Limb (tissue), 2 donors: ENCODE measurements around the gene CYP46A1.

Source experiments
- DNase-seq, 2 donors: peaks; one replicate each; pipeline ENCODE4 v3.0.0-alpha.2; 2016; ENCODE audit errors: extremely low spot score in 2 of 2

The CYP46A1 gene

DNA sequence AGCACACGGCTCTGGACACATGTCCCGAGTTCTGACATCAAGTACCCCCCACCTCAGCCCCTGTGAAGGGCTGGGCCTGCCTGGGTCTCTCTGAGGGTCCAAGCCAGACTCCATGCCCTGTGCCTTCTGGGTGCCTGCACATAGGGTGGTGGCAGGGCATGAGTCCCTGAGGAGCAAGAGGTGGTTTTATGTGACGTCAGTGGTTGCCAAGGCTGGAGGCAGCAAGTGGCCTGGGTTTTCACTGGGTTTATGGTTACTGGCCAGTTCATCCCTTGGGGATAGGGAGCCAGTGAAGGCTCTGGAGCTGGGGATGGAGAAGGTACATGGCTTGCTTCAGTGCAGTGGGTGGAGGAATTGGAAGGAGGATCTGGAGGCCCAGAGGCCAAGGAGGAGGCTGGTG is 58.0 kb downstream of the CYP46A1 start:
- DNase-seq, result no peak

DNA sequence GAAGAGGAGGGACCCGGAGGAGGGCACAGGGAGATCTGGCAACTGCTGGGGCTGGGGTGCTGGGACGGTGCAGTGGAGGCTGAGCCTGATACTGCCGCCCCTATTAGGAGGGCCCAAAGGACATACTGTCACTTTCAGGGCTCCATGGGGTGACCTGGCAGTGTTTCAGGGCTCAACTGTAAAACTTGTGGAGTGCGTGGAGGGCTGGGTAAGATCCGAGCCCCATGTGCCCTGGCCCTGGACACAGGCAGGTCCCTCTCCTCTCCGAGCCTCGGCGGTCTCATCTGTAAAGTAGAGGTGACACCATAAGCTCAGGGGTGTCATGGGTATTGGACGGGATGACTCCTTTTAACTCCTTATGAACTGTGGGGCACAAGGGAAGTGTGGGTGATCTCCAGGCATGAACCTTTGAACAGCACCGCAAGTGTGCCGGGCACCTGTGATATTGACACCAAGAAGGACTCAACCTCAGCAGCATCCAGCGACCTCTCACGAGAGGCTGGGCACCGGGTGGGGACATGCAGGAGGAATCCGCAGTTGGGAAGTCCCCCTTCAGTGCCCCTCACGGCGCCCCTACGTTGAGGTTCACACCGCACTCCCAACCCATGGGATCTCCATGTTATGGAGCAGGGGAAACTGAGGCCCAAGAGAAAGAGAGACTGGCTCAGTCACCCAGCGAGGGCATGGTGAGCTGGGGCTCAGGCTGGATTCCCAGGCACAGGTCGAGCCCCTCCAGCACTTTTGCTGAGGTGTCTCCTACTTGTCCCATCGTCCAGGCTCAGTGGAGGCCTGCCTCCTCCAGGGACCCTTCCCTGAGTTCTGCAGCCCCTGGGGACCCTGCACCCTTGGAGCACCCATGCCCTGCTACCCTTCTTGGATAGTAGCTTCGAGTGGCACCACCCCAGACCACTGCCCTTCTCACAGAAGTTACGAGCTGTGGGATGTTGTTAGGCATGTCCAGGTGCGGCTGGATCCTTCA is 58.7 kb downstream of the CYP46A1 start:
- DNase-seq, result no peak

DNA sequence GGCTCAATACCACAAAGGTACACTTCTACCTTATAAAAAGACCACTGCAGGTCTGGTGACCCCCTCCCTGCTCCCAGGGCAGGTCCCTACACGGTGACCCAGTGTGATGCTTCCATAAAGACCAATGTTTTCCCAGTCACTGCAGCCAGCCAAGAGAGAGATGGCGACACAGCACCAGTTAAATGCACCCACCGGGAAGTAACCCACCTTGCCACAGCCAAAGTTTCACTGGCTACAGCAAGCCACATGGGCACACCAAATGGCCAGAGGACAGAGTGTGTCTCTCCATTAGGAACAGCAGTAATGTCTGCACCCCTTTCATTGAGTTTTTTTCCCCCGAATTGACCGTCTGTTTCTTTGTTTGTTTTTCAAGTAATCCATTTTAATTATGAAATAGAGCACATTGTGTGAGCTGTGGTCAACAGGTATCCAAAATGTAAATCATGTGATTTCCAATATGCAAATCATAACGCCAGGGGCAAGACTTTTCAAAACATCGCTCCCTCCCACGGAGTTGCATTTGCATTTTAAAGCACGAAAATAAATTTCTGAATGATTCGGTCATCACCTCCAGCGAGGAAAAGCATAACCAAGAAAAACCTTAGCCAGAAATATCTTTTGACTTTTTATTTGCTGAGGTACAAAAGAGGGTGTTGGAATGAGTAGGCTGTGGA is 60.2 kb downstream of the CYP46A1 start:
- no peak for DNase-seq

- no peak for DNase-seq
Observed at GRCh38 chr14:99744873-99745224, 60.8 kb downstream of the CYP46A1 start.

DNA sequence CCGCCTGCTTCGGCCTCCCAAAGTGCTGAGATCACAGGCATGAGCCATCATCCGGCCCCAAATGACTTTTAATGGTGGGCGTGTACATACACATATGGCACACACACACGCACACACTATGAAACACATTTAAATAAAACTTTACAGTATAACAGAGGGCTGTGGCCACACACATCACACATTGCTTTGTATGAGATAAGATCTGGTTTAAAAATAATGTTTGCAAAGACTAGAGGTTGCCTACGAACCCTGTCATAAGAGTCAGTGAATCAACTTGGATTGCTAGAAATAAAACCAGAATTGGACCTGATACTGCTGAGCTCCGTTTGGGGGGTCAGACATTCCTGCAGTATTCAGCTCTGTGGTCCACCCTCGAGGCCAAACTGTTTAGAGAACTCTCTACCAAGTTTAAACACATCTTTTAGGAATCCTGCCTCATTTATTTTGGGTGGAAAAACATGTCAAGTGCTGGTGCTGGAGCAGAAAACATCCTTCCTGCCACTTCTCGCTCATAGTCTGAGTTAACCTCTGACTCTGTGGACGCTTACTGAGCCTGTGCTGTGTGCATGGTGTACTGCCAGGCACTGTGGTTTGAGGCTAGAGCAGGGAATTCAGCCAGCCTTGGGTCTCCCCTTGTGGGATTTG is 61.3 kb downstream of the CYP46A1 start:
- DNase-seq, result no peak

- DNase-seq, result no peak
Observed at GRCh38 chr14:99747167-99747566, 63.1 kb downstream of the CYP46A1 start.

- no peak for DNase-seq
Observed at GRCh38 chr14:99747582-99748330, 63.7 kb downstream of the CYP46A1 start.

DNA sequence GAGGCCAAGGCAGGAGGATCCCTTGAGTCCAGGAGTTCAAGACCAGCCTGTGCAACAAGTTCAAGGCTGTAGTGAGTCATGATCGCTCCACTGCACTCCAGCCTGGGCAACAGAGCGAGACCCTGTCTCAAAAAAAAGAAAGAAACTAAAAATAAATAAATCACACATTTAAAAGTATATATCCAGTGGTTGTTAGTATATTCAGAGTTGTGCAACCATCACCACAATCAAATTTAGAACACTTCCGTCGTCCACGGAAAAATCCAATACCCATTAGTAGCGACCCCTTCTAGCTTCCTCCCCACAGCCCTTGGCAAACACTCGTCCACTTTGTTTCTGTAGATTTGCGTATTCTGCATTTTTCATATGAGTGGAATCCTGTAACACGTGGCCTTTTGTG is 64.4 kb downstream of the CYP46A1 start:
- DNase-seq, result no peak

DNA sequence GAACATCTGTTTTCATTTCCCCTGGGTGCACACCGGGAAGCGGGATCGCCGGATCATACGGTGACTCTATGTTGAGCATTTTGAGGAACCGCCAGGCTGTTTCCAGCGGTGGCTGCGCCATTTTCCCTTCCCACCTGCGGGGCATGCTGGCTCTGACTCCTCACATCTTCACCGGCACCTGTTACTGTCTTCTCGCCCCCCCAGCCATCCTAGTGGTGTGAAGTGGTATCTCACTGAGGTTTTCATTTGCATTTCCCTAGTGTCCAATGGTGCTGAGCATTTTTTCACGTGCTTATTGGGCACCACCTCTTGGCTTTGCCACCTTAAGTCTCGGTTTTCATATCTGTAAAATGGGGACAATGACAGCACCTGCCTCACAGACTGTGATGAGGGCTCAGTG is 65.0 kb downstream of the CYP46A1 start:
- no peak for DNase-seq

DNA sequence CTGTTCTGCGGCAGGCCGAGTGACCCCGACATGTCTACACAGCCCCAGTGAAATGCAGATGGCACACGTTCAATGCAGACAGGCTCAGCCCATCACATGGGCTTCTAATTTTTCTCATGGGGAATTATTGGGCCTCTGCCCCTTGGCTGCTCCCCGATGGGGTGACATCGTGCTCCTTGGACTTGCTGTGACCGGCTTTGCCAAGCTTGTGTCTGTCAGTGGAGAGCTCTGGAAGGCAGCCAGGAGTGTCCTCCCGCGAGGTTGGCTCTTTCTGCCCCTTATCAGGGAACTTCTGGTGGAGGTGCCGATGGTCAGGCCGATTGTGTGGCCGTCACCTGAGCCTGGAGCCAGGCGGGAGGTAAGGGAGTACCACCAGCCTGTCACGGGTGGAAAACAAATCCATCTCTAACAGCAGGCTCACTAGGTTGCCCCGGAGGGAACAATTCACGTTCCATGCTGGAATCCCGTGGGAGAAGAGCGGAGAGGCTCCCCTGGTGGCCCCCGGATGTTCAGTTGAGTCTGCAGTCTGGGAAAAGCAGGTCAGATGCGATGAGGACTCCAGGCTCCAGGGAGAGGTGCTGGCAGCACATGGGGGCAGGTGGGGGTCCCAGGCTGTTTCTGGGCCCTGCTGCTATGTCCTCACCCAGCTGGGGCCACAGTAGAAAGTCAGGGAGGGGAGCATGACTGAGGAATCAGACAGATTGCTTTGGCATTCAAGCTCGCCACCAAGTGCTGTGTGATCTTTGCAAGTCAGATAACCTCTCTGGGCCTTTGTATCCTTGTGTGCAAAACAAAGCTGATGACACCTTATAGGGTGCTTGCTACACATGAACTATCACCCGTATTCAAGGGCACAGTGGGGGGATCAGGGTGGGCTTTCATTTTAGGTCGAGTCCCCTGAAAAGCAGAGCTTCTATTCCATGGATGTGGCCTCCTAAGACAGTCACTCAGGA is 65.9 kb downstream of the CYP46A1 start:
- no peak for DNase-seq

GRCh38 chr14:99750746-99751450 is 66.8 kb downstream of the CYP46A1 start:
- DNase-seq, result no peak

- DNase-seq, result no peak
Observed at GRCh38 chr14:99751539-99752485, 67.7 kb downstream of the CYP46A1 start.

GRCh38 chr14:99752486-99753121 is 68.5 kb downstream of the CYP46A1 start:
- DNase-seq, result no peak

DNA sequence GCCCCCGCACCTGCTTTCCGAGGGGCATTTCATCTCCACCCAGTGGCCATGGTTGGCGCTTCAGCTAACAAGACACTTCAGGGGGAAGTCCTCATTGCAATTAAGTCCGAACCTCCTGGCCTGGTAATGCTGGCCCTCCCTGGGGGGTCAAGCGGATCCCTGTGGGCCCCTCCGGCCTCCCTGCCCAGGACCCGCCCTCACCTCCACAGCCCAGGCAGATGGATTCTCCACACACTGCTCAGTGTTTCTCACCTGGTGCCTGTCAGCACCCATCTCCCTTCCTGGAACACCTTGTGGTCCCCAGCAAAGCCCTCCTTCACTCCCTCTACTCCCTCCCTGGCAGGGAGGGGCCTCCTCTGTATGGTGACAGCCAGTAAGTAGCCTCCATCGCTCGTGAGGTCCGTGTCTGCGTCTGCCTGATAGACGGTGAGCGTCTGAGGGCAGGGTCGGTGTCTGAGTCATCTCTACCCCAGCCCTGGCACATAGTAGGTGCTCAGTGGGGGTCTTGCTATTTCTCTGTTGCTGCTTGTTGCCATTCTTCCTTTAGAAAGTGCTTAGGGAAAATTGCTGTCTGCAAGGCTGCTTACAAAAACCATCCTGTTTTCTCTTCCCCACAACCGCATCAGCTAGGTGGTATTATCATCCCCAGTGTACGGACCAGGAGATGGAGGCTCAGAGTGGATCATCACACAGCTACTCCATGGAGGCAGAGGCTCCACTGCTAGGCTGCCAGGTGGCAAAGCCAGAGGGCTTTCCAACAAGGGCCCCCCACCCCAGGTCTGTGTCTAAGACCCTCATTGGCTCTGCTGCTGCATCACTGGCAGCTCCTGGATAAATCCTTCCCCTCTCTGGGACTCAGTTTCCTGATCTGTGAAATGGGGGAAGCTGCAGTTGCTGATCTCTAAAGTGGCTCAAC is 69.4 kb downstream of the CYP46A1 start:
- no peak for DNase-seq

GRCh38 chr14:99754141-99755067 is 70.3 kb downstream of the CYP46A1 start:
- no peak for DNase-seq

GRCh38 chr14:99755068-99755405 is 70.9 kb downstream of the CYP46A1 start:
- DNase-seq, result no peak
